PC-3 (cell line): ENCODE data around the gene KLF16. TPM values are rescaled to one million over a fixed set of nuclear protein-coding genes. Genes with fewer than 3 reads are reported as not detected.
A peak's percentile ranks its signal among the peaks of the same experiment; 100 is the strongest.

ENCODE experiments used
- ATAC-seq: fragments of 200-7000 bp; cut with Tn5 transposase; 2 replicates; pipeline ENCODE4 v1.9.1; 2020; ENCODE audit warnings: mild to moderate bottlenecking, moderate library complexity
- BruUV-seq: library from RNA; stranded (reverse); fragments of 400-500 nt; replicated peaks from 2 replicates; lab custom pipeline; 2021; lab: Mats Ljungman, UMichigan
- CTCF ChIA-PET: fragments of 300-600 bp; sonication (Branson Sonifier 250); formaldehyde crosslinking; loops from one replicate; lab custom pipeline; 2022; ENCODE audit warnings: antibody characterized with exemption; lab: Charles Lee
- POLR2A ChIA-PET: fragments of 300-600 bp; sonication (Branson Sonifier 250); formaldehyde crosslinking; loops from one replicate; lab custom pipeline; 2022; ENCODE audit warnings: antibody characterized with exemption; ENCODE audit not compliant: unreplicated experiment; lab: Charles Lee
- DNase-seq: peaks from one replicate; pipeline ENCODE4 v3.0.0-alpha.2; 2015
- H2AFZ ChIP-seq: fragments of 300-600 bp; sonication (generic); 2 replicates; pipeline ENCODE4 v1.6.0; 2016; ENCODE audit warnings: antibody characterized with exemption, low read length
- H3F3A ChIP-seq: fragments of 300-600 bp; sonication (generic); one replicate; pipeline ENCODE4 v1.6.0; 2017; ENCODE audit warnings: antibody characterized with exemption, low read length, control low read depth, mild to moderate bottlenecking; ENCODE audit not compliant: unreplicated experiment
- H3K27ac ChIP-seq: fragments of 300-600 bp; sonication (generic); 2 replicates; pipeline ENCODE4 v1.5.1; 2016; ENCODE audit warnings: mild to moderate bottlenecking, low read length
- H3K27me3 ChIP-seq: fragments of 300-600 bp; sonication (generic); 2 replicates; pipeline ENCODE4 v1.6.1; 2016; ENCODE audit warnings: low read length, mixed read lengths
- H3K36me3 ChIP-seq: fragments of 300-600 bp; sonication (generic); 2 replicates; pipeline ENCODE4 v1.6.1; 2016; ENCODE audit warnings: low read depth, mixed run types, low read length, mixed read lengths
- H3K4me1 ChIP-seq: fragments of 300-600 bp; sonication (generic); 2 replicates; pipeline ENCODE4 v1.5.1; 2016; ENCODE audit warnings: low read length; ENCODE audit not compliant: insufficient read depth
- H3K4me2 ChIP-seq: fragments of 300-600 bp; sonication (generic); 2 replicates; pipeline ENCODE4 v1.6.0; 2016; ENCODE audit warnings: low read length
- H3K4me3 ChIP-seq: fragments of 300-600 bp; sonication (generic); 2 replicates; pipeline ENCODE4 v1.5.1; 2016; ENCODE audit warnings: mild to moderate bottlenecking, low read length, mixed read lengths
- H3K79me2 ChIP-seq: fragments of 300-600 bp; sonication (generic); 2 replicates; pipeline ENCODE4 v1.6.1; 2017; ENCODE audit warnings: low read length, mixed read lengths
- H3K9ac ChIP-seq: fragments of 300-600 bp; sonication (generic); 2 replicates; pipeline ENCODE4 v1.6.0; 2016; ENCODE audit warnings: mild to moderate bottlenecking, low read length
- H3K9me2 ChIP-seq: fragments of 300-600 bp; sonication (generic); replicated peaks from 2 replicates; pipeline ENCODE4 v1.6.1; 2016; ENCODE audit warnings: mixed run types, low read length, mixed read lengths
- H3K9me3 ChIP-seq: fragments of 300-600 bp; sonication (generic); 2 replicates; pipeline ENCODE4 v1.6.1; 2016; ENCODE audit warnings: low read length, mixed read lengths
- H4K20me1 ChIP-seq: fragments of 300-600 bp; sonication (generic); 2 replicates; pipeline ENCODE4 v1.6.1; 2016; ENCODE audit warnings: low read length, mixed read lengths
- EZH2 ChIP-seq: fragments of 300-600 bp; sonication (generic); IDR thresholded peaks from one replicate; pipeline ENCODE4 v1.6.1; 2017; ENCODE audit warnings: antibody characterized with exemption, mild to moderate bottlenecking, low read length; ENCODE audit not compliant: unreplicated experiment
- EZH2phosphoT487 ChIP-seq: fragments of 300-600 bp; sonication (generic); IDR thresholded peaks from 2 replicates; pipeline ENCODE4 v1.6.1; 2018; ENCODE audit warnings: mild to moderate bottlenecking, antibody characterized with exemption, low read length, borderline replicate concordance
- intact Hi-C: fragments of 100-400 bp; cut with micrococcal nuclease; formaldehyde crosslinking; loops from 2 replicates; pipeline ENCODE4 v1.9.0; 2023
- total RNA-seq: library from RNA; depleted of rRNA; stranded (reverse); fragments of >200 nt; gene quantifications from 2 replicates; pipeline ENCODE4 v1.2.3, GENCODE V29; 2014
- TF ChIP-seq, protein P1 (sequence below): fragments of 300-600 bp; sonication (generic); conservative IDR thresholded peaks from 2 replicates; pipeline ENCODE4 v1.5.1; 2017; ENCODE audit warnings: antibody characterized with exemption, low read depth, mild to moderate bottlenecking, low read length

Gene KLF16
- total RNA-seq, 1 experiment from 2014 or later: 15.1 TPM

DNA sequence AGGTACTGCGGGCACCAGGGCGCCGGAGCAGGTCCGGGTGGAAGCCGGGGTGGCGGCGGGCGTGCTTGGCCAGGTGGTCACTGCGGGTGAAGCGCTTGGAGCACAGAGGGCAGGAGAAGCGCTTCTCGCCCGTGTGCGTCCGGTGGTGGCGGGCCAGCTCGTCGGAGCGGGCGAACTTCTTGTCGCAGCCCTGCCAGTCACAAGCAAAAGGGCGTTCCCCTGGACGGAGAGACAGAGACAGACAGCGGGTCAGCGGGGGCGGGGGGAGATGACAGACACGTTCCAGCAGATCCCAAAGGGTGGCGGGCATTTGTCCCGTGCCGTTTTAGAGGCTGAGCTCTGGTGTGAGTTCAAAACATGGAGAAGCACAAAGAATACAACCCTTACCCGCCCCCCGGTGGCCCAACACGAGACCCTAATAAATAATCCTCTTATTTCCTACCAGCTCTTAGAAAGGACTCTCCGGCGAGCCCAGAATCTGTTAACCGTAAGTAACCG, 8.8 kb downstream of the KLF16 start:
- peaks cover 8% of the 10 kb centered on the region; the same call in 1 of the 2 replicates for H3K4me1 ChIP-seq
- H3K4me3 ChIP-seq: no peak overlapping the region
- H3K9me2 ChIP-seq: no peaks in the 10 kb centered on the region
- H3K36me3 ChIP-seq: no peaks in the 10 kb centered on the region
- no TSS peak for BruUV-seq
- H4K20me1 ChIP-seq: peaks cover 4% of the 10 kb centered on the region; the same call in 1 of the 2 replicates
- intact Hi-C loops: no loop called here
- no peak overlapping the region for H3K9ac ChIP-seq
- H3F3A ChIP-seq: no peaks in the 10 kb centered on the region
- no peaks in the 10 kb centered on the region for H3K9me3 ChIP-seq
- TF ChIP-seq EZH2phosphoT487 (no peak), EZH2 (no peak)
- TF ChIP-seq, protein P1, sequence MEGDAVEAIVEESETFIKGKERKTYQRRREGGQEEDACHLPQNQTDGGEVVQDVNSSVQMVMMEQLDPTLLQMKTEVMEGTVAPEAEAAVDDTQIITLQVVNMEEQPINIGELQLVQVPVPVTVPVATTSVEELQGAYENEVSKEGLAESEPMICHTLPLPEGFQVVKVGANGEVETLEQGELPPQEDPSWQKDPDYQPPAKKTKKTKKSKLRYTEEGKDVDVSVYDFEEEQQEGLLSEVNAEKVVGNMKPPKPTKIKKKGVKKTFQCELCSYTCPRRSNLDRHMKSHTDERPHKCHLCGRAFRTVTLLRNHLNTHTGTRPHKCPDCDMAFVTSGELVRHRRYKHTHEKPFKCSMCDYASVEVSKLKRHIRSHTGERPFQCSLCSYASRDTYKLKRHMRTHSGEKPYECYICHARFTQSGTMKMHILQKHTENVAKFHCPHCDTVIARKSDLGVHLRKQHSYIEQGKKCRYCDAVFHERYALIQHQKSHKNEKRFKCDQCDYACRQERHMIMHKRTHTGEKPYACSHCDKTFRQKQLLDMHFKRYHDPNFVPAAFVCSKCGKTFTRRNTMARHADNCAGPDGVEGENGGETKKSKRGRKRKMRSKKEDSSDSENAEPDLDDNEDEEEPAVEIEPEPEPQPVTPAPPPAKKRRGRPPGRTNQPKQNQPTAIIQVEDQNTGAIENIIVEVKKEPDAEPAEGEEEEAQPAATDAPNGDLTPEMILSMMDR: no peak
- no peak overlapping the region for H2AFZ ChIP-seq
- ChIA-PET POLR2A (interaction anchor here (0.6 kb wide), 1 partner anchor 197 kb away, joined by 6 read pairs; no protein-coding TSS in a partner anchor), CTCF (no interaction called here)
- H3K27ac ChIP-seq: no peak overlapping the region
- DNase-seq (no peak), ATAC-seq (no peak)
- peaks cover 54% of the 10 kb centered on the region for H3K79me2 ChIP-seq
- H3K27me3 ChIP-seq: no peaks in the 10 kb centered on the region
- H3K4me2 ChIP-seq: no peak overlapping the region

DNA sequence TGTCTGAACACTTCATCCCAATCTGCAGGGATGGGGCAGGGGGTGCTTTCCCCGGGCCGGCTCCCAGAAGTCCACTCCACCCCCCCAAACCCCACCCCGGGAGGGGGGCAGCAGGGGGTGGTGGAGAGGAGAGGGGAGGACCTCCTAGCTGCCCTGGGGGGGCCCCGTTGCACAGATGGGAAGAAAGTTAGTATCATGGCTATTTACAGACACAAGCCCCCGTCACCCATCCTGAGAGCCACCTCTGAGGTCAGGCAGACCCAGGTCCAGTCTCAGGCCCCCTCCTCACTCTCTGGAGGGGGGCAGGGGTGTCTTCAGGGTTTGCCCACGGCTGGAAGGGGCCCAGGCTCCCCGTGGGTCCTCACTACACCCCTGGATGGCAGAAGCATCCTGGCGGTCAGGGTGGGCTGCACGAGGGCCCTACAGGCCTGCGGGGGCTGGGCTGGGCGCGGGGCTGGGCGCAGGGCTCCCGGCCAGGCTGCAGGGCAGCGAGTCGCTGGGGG, 9.3 kb downstream of the KLF16 start:
- POLR2A ChIA-PET: no interaction called here
- no peak overlapping the region for H3K9ac ChIP-seq

DNA sequence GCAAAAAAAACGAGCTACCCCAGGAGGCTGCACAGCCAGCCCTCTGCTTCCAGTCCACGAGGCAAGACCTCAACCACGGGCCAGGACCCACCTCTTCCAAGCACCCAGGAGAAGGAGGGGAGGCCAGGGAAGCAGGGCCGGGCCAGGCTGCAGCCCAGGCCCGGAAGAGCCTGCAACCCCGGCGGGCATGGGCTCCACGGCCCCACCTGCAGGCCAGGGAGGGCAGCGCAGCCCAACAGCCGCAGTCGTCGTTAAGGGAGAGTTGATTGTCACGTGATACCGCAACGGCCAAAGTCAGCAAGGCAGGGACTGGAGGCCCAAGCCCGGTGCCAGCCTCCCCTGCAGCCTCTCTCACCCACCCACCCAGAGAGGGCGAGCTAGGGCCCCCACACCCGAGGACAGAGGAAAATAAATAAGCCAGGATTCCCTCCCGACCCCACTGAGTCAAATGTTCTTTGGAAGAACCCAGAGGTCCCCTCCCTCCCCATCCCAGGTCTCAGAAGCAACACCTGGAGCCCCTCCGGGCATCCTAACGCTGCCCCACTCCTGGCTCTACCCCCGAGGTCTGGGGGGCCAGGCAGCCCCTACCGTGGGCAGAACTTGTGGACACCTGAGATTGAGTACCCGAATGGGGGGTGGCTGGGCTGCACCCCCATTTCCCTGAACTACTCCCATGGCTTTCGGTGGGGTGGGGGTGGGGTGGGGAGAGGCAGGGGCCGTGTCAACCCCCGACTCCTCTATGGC, 9.9 kb downstream of the KLF16 start:
- Histone ChIP-seq H3K27me3 (no peaks in the 10 kb centered on the region), H4K20me1 (0 out of 2 replicates have a peak, but pooled peaks cover 4% of the 10 kb centered on the region), H3K4me2 (no peak overlapping the region), H3F3A (no peaks in the 10 kb centered on the region), H3K9me3 (no peaks in the 10 kb centered on the region), H3K9me2 (no peaks in the 10 kb centered on the region), H3K4me3 (no peak overlapping the region), H3K36me3 (no peaks in the 10 kb centered on the region), H3K4me1 (peaks cover 8% of the 10 kb centered on the region; the same call in 1 of the 2 replicates), H3K79me2 (peaks cover 43% of the 10 kb centered on the region), H3K27ac (no peak overlapping the region), H3K9ac (no peak overlapping the region), H2AFZ (no peak overlapping the region)
- intact Hi-C loops: no loop called here
- DNase-seq: peak; percentile 71
- ATAC-seq: peak; percentile 47
- ChIA-PET CTCF (no interaction called here), POLR2A (no interaction called here)
- TF ChIP-seq EZH2phosphoT487: no peak
- TF ChIP-seq, protein P1: peak; percentile 70
- no peak for TF ChIP-seq EZH2
- BruUV-seq: no TSS peak

More for the DNA sequence above, 9.3 kb downstream of the KLF16 start:
- Histone ChIP-seq H3K4me3 (no peak overlapping the region), H3K79me2 (peaks cover 49% of the 10 kb centered on the region), H4K20me1 (0 out of 2 replicates have a peak, but pooled peaks cover 4% of the 10 kb centered on the region), H2AFZ (no peak overlapping the region), H3K4me2 (no peak overlapping the region), H3K4me1 (peaks cover 8% of the 10 kb centered on the region; the same call in 1 of the 2 replicates), H3K36me3 (no peaks in the 10 kb centered on the region), H3K9me2 (no peaks in the 10 kb centered on the region), H3K27me3 (no peaks in the 10 kb centered on the region), H3K9me3 (no peaks in the 10 kb centered on the region), H3K27ac (no peak overlapping the region), H3F3A (no peaks in the 10 kb centered on the region)
- ATAC-seq (no peak), DNase-seq (no peak)
- intact Hi-C loops: no loop called here
- CTCF ChIA-PET: no interaction called here
- TF ChIP-seq EZH2phosphoT487: no peak
- TSS peak; percentile 29 for BruUV-seq
